ENCODE results near the gene THADA. TPM values are rescaled to one million over a fixed set of nuclear protein-coding genes. Genes with fewer than 3 reads are reported as not detected.
"Not testable (repeated sequence)": the region's sequence is repeated elsewhere in the genome, so short reads cannot be mapped to it uniquely, and the experiment has no call there.

THADA gene
- total RNA-seq, 1 donor from 2014 or later: 40.4 TPM

DNA sequence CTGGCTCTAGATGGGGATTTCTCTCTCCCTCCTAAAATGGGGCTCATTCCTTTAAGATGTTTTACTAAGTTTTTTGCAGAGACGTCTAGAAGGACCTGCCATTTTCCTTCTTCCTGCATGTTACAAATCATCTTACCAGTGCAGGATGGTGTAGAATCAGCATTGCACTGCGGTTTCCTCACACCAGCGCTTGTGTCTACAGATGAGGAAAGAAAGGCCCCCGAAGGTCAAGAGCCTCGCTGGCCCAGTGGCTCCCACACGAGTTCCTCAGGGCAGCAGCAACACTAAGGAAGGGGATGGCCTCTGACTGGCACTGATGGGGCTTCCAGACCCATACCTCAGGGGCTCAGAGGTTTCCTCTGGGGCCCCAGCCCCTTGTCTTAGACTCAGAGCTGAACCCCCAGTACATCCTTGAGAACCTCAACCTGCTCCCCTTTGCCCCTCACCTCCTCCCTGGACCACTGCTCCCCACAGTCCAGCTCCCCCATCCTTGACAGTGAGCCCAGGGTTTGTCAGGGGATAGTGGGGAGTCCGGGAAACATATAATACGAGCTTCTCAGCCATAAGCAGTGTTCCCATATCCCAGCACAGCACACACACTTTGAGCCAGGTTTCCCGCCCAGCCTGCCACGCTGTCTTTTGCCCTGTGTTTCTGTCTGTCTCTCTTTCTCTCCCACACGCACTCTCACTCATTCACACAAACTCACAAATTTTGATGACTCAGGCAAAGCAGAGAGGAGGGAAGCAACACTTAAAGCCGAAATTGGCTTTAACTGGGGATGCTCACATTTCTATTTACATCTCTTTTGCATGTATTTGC is 398.9 kb downstream of the THADA start:
- intact Hi-C loops (cut with micrococcal nuclease): no loop called here

DNA sequence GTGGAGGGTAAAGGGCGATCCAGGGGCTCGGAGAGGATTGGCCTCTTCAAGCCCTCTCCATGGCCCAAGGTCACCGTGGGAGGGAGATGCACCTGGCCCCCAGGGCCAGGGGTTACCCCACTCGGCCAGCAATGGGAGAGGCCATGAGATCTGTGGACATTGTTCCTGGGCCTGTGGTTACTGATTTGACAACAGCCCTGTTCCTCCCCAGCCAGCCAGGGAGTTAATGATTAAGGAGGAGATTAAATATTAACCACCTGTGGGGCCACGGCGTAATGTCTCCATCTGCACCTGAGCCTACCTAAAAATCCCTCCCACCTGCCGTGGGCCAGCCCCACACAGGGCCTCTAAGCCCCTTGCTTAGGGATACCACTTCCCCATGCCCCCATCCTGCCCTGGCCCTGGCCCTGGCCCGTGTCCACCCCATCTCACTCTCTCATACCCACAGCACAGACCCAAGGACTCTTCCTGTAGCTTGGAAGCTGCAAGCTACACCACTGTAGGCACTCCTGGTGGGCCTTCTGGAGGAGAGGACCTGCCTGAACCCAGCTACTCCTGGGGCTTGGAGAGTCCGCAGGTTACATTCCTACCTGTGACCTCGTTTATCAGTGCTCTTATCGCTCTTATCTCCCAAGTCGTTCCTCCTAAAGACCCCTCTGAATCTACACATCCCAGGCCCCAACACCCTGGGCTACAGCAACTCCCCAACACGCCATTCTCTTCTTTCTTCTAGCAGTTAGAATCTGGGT is 401.5 kb downstream of the THADA start:
- intact Hi-C loops (cut with micrococcal nuclease): no loop called here

DNA sequence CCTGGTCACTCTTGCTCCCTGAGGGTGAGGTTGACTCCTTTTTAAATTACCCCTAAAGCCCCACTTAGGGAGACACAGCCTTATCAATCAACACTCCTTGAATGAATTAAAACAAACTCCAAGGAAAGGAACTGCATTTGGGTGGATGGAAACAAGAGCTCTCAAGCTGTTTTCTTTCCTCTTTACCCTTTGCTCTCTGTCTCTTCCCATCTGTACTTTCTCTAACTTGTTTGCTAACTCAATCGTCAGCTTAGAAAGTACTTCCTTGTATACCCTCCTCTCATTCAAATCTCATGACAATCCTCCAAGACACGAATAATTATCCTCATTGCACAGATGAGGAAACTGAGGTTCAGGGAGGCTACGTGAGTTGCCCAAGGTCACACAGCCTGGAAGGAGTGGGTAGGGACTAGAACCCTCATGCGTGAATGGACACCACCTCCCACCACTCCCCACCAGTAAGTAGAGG is 402.2 kb downstream of the THADA start:
- intact Hi-C loops (cut with micrococcal nuclease): no loop called here

DNA sequence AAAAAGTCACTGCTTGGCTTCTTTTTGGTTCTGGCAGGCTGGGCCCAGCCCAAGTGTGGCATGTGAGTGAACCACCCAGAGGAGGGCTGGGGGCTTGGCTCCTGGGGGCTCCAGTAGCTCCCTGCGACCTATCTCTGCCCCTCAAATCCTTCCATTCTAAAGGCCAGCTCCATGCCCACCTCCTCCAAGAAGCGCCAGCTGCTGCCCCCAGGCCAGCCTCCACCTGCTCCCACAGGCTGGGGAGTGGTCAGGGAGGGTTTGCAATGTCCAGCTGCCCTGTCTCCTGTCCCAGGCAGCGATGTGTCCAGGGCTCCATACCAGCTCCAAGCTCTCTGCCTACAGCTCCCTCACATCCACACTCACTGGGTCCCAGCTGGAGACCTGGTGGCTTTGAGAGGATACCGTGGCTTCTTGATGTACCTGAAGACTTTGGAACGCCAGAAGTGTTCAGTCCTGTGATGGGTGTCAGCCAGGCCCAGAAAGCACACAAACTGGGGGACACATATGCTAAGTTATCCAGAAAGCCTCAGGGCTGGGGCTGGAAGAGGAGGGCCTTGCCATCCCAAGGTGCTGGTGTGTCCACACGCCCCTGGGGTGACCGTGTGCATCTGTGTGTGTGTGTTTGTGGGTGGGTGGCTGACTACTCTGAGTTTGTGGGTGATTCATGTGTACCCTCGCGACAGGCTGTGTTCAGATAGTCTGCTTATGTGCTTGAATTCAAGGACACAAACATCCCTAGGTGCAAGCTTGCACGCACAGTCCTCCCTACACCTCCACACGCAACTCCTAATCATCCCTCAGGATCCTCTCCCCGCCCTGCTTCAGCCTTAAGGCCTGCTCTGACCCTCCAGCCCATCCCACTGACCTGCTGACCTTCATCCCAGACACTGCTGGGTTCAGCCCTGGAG is 402.8 kb downstream of the THADA start:
- intact Hi-C loops (cut with micrococcal nuclease): no loop called here

DNA sequence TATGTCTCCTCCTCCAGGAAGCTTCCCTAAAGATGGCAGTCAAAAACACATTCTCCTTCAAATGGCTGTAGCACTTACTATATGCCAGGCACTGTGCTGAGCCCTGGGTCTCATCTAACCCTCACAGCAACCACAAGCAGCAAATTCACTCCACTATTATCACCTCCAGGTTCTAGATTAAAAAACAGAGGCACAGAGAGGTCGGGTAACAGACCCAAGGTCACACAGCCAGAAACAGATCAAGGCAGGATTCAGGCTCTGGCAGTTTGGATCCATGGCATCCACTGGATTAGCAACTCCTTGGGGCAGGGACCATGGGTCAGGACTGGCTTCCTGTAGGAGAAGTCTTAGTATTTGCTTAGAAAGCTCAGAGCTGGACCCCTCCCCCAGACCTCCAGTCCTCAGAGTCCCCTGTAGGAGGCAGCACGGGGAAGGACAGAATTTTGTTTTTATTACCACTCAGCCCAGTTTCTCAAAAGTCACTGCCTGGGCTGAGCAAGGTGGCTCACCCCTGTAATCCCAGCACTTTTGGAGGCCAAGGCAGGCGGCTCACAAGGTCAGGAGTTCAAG is 403.8 kb downstream of the THADA start:
- intact Hi-C loops (cut with micrococcal nuclease): no loop called here

DNA sequence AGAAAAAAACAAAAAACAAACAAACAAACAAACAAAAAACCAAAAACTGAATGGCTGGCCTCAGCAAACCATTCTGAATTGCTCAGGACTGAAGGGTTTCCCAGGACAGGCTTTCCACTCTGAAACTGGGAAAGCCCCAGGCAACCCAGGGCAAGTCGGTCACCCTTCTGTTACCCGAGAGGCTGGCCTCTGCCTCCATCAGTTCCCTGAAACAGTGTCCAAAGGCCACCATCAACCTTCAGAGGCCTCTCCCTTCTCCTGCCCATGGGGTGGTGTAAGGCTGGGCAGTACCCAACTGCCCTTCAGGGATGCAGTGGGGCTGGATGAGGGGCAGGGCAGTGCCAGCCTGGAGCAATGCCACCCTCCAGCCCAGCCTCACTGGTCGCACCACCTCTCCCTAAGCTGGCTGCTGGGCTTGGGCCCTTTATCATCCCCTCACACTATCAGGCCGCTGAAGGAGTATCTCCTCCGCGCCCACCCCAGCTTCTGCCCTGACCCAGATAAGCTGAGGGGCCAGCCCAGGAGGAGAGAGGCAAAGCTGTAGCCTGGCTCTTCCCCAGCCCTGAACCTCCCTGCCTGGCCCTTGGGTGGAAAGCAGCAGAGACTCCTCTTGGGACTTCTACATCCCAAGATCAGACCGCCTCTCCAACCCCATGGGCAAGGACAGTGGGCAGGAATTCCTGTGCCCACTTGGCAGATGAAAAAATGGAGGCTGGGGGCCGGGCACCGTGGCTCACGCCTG is 405.4 kb downstream of the THADA start:
- intact Hi-C loops (cut with micrococcal nuclease): no loop called here

DNA sequence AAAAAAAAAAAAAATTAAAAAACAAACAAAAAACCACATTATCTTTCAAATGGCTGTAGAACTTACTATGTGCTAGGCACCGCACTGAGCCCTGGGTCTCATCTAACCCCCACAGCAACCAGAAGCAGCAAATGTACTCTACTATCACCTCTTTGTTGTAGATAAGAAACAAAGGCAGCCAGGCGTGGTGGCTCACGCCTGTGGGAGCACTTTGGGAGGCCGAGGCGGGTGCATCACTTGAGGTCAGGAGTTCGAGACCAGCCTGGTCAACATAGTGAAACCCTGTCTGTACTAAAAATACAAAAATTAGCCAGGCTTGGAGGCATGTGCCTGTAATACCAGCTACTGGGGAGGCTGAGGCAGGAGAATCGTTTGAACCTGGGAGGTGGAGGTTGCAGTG is 406.0 kb downstream of the THADA start:
- intact Hi-C loops (cut with micrococcal nuclease): not testable (repeated sequence)

DNA sequence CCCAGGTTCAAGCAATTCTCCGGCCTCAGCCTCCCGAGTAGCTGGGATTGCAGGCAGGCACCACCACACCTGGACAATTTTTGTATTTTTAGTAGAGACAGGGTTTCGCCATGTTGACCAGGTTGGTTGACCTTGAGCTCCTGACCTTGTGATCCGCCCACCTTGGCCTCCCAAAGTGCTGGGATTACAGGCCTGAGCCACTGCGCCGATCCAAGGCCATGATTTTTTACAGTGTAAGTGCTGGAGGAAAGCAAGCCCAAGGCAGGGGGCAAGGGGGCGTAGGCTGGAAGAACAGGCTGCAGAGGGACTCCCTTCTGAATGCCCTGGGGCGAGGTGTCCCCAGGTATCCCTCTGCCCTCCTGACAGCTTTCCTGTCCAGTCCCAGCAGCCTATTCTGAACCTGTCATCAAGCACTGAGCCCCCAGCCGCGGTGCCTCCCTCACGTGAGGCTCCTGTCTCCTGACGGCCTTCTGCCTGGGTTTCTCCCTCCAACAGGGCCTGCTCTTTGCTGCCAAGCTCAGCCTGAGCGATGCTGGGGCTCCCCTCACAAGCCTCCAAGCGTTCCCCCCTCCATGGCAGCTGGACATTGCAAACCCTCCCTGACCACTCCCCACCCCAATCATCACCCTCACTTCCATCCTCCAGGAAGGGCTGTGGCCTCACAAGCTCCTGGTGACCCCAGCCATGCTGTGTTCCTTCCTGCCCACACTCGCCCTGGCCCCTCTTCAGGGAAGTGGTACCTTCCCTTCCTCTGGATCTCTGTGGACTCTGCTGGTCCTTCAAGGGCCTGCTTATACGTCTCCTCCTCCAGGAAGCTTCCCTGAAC is 407.1 kb downstream of the THADA start:
- intact Hi-C loops (cut with micrococcal nuclease): no loop called here

DNA sequence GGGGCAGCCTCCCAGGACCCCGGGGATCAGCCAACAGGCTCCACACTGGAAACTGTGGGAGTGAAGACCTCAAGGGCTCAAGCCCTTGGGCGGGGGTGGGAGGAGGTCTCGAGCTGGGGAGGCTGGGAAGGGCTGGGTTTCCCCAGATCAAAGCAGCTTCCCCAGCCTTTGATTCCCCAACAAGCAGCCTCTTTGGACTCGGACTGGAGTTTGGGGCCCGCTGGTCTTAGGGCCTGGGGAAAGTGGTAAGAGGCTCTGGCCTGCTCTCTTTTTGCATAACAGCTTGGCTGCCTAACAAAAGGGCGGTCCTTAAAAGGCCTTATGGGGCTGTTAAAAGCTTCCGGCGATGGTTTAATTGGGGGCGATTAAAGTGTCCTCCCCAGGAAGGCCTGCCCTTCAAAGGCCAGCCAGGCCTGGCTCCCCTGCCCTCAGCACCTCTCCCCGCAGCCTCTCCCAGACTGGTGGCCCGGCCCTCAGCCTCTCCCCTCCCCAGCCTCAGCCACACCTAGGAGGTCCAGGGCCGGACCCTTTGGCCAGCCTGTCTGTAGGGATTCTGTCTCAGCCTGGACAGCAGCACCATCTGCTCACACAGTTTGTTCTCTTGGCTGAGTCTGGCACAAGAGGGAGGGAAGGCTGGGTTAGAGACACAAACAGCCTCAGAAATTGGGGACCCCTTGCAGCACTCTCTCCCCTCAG is 409.0 kb downstream of the THADA start:
- intact Hi-C loops (cut with micrococcal nuclease): no loop called here

DNA sequence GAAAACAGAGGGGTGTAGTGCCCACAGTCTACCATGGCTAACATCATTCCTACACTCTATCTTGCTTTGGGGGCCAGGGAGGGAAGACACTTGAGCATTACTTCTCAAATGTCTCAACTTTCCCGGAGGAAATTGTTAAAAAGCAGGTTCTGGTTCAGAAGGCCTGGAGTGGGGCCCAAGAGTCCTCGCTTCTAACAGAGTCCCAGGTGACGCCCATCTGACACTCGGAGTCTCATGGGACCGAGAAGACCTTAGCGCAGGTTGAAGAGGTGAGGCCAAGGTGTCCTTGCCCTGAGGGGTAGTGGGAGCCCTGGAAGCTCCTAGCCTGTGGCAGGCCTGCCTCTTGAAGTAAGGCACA is 409.5 kb downstream of the THADA start:
- intact Hi-C loops (cut with micrococcal nuclease): no loop called here

DNA sequence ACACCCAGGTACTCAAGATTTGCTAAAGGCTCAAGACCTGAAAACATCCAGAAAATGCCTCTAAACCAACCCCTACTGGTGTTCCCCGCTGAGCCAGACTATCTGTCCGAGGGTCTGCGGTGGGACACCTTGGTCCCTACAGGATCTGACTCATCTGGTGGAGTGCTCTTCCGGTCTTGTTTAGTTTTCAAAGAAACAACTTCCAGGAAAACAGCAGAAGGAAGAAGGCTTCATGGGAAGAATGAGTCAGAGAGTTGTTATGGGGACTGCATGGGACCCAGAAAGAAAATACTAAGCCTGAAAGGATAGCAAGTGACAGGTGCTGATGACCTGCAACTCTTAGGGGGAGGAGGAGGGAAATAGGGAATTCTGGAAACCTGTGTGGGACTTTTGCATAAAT is 410.7 kb downstream of the THADA start:
- intact Hi-C loops (cut with micrococcal nuclease): no loop called here

DNA sequence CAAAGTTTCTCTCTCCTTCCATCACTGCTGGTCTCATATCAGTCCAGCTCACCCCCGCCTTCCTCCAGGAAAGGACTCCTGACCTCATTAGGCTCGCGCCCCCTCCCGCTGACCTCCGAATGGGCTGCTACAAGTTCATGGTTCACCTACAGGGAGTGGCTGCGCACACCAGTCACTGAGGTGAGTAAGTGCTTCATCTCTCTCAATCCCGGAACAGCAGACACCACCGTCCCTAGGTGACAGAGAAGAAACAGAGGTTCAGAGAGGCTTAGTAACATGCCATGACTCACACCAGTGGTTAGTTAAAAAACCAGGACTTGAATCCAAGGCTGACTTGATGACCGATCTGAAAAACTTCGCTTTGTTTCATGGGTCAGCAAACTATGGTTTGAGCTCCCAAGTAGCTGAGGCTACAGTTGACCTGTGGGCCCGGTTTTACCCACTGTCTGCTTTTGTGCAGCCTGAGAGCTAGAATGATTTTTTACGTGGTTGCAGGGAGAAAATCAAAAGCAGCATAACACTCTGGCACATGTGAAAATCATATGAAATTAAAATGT is 411.4 kb downstream of the THADA start:
- intact Hi-C loops (cut with micrococcal nuclease): loop anchor here (1.0 kb wide), 2 partner anchors 10 to 11 kb away; no protein-coding TSS in a partner anchor

DNA sequence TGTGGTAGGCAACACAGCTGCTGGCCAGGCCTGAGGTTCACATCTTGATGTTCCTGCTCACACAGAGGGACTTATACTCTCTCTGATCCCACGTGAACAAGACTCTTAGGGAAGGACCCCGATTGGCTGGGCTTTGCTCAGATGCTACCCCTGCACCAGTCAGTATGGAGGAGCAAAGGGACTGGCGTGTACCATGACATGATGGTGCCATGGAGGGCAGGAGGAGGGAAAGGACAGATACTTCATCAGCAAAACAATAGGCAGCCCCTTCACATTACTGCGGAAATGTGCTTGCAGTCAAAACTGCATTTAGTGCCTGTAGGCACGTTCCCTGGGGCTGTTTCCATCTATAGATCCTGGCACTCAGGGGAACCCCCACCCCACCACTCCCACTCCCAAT is 412.1 kb downstream of the THADA start:
- intact Hi-C loops (cut with micrococcal nuclease): loop anchor here (1.0 kb wide), 2 partner anchors 9 to 12 kb away; no protein-coding TSS in a partner anchor

DNA sequence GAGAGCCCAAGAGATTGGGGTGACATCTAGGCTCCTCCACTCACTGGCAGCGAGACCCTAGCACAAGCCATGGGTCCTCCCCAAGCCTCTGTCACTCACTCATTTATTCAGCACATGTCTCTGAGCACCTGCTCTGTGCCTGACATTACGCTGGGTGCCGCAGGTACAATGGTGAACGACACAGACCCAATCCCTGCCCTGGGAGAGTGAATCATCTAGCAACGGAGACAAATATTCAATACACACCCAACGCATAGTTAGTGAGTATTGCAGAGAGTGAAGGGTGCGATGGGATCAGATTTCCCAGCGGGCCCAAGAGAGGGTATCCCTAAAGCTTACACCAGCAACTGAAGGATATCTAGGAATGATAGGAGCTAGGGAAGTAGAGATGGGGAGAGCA is 414.9 kb downstream of the THADA start:
- intact Hi-C loops (cut with micrococcal nuclease): no loop called here
